ENCODE data around the gene DUXA. TPM values are rescaled to one million over a fixed set of nuclear protein-coding genes. Genes with fewer than 3 reads are reported as not detected.
"Not testable (repeated sequence)": the region's sequence is repeated elsewhere in the genome, so short reads cannot be mapped to it uniquely, and the experiment has no call there.

The DUXA gene
- not detected for total RNA-seq
- long read RNA-seq: 0 reads

DNA sequence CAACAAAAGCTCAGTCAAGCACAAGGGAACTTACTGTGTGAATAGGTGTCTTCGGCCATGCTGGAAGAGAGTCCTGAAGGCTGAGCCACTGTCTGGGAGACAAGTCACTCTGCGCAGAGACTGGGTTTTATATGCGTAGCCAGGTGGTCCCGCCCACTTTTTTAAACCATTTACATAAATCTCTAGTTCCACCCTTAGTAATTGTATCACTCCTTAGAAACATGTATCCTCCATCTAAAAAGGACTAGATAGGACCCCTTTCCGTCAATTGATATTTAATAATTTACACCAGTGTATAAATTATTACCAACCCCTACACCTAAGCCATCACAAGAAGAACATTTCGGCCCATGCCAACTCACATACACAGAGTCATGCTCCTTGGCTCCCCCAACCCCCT is at the start of gene DUXA:
DUXA (minus strand) TSS at position 101 of the 400 bp plus-strand sequence; CDS start at position 59, 42 bp downstream.
- intact Hi-C loops (cut with DNase I, micrococcal nuclease): no loop called here

DNA sequence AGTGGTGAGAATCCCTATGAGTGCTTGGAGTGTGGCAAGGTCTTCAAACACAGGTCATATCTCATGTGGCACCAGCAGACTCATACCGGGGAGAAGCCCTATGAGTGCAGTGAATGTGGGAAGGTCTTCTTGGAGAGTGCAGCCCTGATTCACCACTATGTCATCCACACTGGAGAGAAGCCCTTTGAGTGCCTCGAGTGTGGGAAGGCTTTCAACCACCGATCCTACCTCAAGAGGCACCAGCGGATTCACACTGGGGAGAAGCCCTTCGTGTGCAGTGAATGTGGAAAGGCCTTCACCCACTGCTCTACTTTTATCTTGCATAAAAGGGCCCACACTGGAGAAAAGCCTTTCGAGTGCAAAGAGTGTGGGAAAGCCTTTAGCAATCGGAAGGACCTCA is 44.8 kb upstream of the DUXA start:
- intact Hi-C loops (cut with DNase I, micrococcal nuclease): no loop called here
- DNase-seq: no peak
- no peak for ATAC-seq

More for the DNA sequence above, at the start of gene DUXA:
- DNase-seq (no peak), ATAC-seq (no peak)

DNA sequence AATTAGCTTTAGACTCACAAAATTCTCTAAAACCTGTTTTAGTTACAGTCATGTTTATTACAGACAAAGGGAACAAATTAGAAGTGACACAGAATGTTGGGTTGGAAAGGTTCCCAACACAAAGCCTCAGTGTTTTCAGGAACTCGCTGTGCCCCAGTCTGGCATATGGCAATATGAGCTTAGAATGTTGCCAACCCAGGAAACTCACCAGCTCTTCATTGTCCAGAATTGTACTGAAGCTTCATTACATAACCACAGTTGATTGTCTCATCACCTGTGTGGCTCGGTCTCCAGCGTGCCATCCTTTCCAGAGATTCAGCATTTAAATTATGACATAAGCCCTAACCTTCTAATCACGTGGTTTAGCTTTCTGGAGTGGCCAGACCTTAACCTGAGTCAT is 43.1 kb upstream of the DUXA start:
- DNase-seq: no peak
- intact Hi-C loops (cut with DNase I, micrococcal nuclease): no loop called here
- ATAC-seq: no peak

DNA sequence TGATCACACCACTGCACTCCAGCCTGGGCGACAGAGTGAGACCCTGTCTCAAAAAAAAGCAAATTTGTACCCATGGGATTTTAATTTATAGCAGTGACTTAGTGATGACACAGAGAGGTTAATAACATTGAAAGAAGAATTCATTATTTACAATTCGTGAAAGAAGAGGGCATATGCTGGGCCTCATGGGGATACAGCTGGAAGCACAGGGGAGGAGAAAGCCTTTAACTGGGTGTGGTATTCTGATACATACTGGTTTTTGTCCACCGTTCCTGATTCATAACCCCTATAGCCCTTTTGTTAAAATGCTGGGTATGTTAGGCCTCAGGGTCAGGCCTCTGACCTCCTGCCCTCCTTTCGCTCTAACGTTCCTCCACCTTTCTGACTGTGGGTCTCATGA is 34.9 kb upstream of the DUXA start:
- DNase-seq: no peak
- no peak for ATAC-seq
- intact Hi-C loops (cut with DNase I, micrococcal nuclease): no loop called here

- intact Hi-C loops (cut with DNase I, micrococcal nuclease); ATAC-seq; DNase-seq: not testable (repeated sequence)
These were observed 30.6 kb upstream of the DUXA start for GRCh38 chr19:57197874-57198273.

GRCh38 chr19:57192993-57193392 is 25.7 kb upstream of the DUXA start:
- ATAC-seq (no peak), DNase-seq (no peak)
- intact Hi-C loops (cut with DNase I, micrococcal nuclease): no loop called here

DNA sequence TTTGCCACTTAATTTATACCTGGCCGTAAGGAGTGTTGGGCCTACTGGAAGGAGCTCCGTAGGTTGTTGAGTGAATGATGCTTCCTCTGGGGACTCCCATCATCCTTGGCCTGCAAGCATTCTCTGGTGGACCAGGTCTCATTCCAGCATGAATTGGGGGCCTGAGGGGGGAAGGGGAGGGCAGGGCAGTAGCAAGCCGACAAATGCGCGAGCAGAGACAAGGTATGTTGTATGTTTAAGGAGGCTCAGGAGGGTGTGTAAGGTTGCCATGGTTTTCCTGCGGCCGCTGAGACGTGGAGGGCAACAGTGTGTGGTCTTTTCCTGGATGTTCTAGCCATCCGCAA is 24.8 kb upstream of the DUXA start:
- ATAC-seq (no peak), DNase-seq (no peak)
- intact Hi-C loops (cut with DNase I, micrococcal nuclease): no loop called here

DNA sequence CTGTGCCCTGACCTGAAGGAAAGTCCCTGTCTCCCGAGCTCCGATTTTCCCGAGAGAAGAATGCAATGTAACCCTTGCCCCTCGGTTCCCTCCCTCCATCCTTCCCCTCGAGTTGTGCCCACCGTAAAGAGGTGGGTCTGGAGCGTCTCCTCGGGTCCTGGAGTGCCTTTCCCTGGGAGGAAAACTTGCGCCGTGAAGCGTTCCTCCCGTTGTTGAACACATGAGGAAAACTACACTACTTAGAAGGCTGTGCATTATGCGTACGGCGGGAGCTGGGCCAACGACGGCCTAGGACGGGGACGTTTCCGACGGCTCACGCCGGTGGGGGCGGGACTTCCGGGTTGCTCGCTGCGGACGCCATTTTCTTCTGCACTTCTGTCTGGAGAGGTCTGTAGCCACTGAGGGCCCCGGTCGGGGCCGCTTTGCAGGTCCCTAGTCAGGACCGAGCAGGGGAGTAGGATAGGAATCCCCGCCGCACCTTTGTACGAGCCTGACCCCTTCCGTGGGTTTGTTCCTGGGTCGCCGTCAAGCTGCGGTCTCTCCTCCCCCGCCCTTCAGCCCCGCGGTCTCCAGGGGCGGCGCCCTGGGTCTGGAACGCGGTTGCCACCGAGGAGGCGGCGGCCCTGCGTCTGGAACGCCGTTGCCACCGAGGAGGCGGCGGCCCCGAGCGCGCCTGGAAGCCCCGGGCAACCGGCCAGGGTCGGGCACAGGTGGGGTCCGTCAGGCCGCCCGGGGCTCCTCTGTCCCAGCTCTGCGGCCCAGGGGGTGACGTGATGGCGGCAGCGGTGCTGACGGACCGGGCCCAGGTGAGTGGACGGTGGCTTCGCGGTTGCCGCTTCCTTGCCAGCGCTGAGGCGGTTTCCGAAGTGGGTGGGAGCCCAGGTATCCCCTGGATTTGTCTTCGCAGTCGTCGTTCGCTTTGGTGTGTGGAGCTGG is 24.1 kb upstream of the DUXA start, which contains the start of gene ZNF264:
ZNF264 (plus strand) TSS at position 360 of the 936 bp plus-strand sequence; CDS start at position 774, 414 bp downstream.
- ATAC-seq (peak; percentile 99), DNase-seq (peak; percentile 91 to 95)
- intact Hi-C loops (cut with DNase I, micrococcal nuclease): no loop called here

DNA sequence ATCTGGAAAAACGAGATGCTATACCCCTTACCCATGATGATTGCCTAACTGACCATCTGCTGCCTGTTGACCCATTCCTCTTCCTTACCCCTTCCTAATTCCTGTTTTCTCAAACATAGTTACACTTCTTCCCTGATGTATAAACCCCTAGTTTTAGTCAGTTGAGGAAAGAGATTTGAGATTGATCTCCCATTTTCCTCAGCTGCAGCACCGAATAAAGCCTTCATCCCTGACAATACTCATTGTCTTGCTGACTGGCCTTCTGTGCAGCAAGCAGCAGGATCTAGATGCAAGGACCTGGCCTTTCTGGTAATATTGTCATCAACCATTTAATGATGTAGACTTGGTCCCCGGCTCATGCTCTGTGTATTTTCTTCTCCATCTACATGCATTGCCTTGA is 23.0 kb upstream of the DUXA start:
- DNase-seq (no peak), ATAC-seq (no peak)
- intact Hi-C loops (cut with DNase I, micrococcal nuclease): no loop called here

GRCh38 chr19:57171551-57172081 is 4.3 kb upstream of the DUXA start:
- DNase-seq: peak; percentile 16 to 47
- no peak for ATAC-seq
- intact Hi-C loops (cut with DNase I, micrococcal nuclease): no loop called here

DNA sequence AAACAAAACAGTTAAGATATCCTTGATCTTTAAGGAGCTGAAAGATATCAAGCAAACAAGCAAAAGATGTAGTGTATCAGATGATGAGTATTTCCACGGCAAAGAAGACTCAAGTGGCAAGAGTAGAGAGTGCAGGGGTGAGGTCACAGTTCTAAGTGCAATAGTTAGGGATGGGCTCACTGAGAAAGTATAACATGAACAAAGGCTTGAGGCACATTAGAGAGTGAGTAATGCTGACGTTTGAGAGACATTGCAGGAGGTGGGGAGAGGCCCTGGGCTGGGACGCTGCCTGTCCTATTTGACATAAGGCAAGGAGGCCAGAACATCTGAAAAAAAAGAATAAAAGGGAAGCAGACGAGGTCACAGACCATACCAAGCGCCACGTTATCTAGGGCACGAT is 1.4 kb downstream of the DUXA start:
- ATAC-seq (no peak), DNase-seq (no peak)
- intact Hi-C loops (cut with DNase I, micrococcal nuclease): no loop called here

GRCh38 chr19:57161985-57162539 is 5.2 kb downstream of the DUXA start:
- DNase-seq: no peak
- ATAC-seq: no peak
- intact Hi-C loops (cut with DNase I, micrococcal nuclease): no loop called here

DNA sequence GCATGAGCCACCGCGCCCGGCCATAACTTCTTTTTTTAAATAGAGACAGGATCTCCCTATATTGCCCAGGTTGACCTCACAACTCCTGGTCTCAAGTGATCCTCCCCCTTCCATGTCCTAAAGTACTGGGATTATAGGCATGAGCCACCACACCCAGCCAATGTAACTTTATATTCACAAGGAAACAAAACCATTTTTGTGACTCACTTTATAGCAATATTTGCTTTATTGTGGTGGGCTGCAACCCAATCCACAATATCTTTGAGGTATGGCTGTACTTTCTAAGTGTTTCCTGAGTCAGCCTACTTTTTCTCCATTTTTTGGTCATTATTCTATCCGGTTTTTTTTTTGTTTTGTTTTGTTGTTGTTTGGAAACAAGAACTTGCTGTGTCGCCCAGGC is 14.4 kb downstream of the DUXA start:
- no peak for DNase-seq
- intact Hi-C loops (cut with DNase I, micrococcal nuclease): no loop called here
- ATAC-seq: no peak

GRCh38 chr19:57141699-57142098 is 25.6 kb downstream of the DUXA start:
- ATAC-seq (no peak), DNase-seq (no peak)
- intact Hi-C loops (cut with DNase I, micrococcal nuclease): no loop called here

- intact Hi-C loops (cut with DNase I, micrococcal nuclease): no loop called here
- DNase-seq: no peak
- no peak for ATAC-seq
These were observed 31.5 kb downstream of the DUXA start for GRCh38 chr19:57135797-57136196.

DNA sequence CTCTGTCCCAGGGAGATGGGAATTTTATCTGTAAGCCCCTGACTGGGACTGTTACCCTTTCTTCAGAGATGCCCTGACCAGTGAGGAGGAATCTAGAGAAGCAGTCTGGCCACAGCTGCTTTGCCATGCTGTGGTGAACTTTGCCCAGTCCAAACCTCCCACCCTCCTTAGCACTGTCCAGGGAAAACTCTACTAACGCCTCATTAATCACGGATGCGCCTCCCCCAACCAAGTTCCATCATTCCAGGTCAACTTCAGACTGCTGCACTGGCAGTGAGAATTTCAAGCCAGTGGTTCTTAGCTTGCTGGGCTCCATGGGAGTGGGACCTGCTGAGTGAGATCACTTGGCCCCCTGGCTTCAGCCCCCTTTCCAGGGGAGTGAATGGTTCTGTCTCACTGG is 39.9 kb downstream of the DUXA start:
- DNase-seq; intact Hi-C loops (cut with DNase I, micrococcal nuclease): not testable (repeated sequence)

GRCh38 chr19:57123882-57124281 is 43.4 kb downstream of the DUXA start:
- ATAC-seq: no peak
- intact Hi-C loops (cut with DNase I, micrococcal nuclease): no loop called here

More for the DNA sequence above, 39.9 kb downstream of the DUXA start:
- not testable (repeated sequence) for ATAC-seq

DNA sequence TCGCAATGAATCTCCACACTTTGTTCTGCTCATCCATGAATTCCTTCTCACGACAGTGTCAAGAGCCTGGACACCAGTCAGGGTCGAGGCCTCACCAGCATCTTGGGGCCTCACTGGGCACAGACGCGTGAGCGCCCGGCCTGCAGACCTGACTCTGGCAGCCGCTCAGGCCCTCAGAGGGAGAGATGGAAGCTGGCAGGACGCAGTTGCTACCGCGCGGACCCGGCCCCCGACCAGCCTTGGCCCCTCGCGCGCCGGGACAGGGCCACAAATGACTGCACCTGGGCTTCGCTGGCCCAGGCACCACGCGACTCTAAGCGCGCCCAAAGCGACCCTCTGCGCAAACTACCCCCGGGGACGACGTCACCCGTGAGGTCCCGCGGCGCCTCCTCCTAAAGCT is 48.4 kb downstream of the DUXA start:
- no peak for DNase-seq
- ATAC-seq: no peak
- intact Hi-C loops (cut with DNase I, micrococcal nuclease): no loop called here

More at GRCh38 chr19:57123882-57124281, 43.4 kb downstream of the DUXA start:
- no peak for DNase-seq

GRCh38 chr19:57113501-57113900 is 53.8 kb downstream of the DUXA start:
- DNase-seq; intact Hi-C loops (cut with DNase I, micrococcal nuclease); ATAC-seq: not testable (repeated sequence)

GRCh38 chr19:57111329-57111644 is 56.0 kb downstream of the DUXA start:
- no peak for ATAC-seq
- intact Hi-C loops (cut with DNase I, micrococcal nuclease): no loop called here
- no peak for DNase-seq

Measured in left colon (tissue), 2 donors.